Osteocyte (in vitro differentiated cells): Measurements from ENCODE around the gene LTF. TPM values are rescaled to one million over a fixed set of nuclear protein-coding genes. Genes with fewer than 3 reads are reported as not detected.
A peak's percentile ranks its signal among the peaks of the same experiment; 100 is the strongest.
"Not testable (repeated sequence)": the region's sequence is repeated elsewhere in the genome, so short reads cannot be mapped to it uniquely, and the experiment has no call there.

Experiments used
- DNase-seq: peaks from one replicate; pipeline ENCODE4 v3.0.0; 2021; ENCODE audit warnings: mixed read lengths; ENCODE audit not compliant: unreplicated experiment; ENCODE audit errors: extremely low spot score
- H3K27ac Mint-ChIP-seq: one replicate; pipeline ENCODE4 v1.8.0; 2021; ENCODE audit warnings: mild to moderate bottlenecking, mixed read lengths; ENCODE audit not compliant: unreplicated experiment
- H3K27me3 Mint-ChIP-seq: one replicate; pipeline ENCODE4 v1.8.0; 2021; ENCODE audit warnings: mixed read lengths; ENCODE audit not compliant: unreplicated experiment
- H3K36me3 Mint-ChIP-seq: one replicate; pipeline ENCODE4 v1.8.0; 2021; ENCODE audit warnings: mixed read lengths; ENCODE audit not compliant: unreplicated experiment
- H3K4me1 Mint-ChIP-seq: one replicate; pipeline ENCODE4 v1.8.0; 2021; ENCODE audit warnings: mixed read lengths; ENCODE audit not compliant: unreplicated experiment
- H3K4me3 Mint-ChIP-seq: one replicate; pipeline ENCODE4 v1.8.0; 2021; ENCODE audit warnings: mild to moderate bottlenecking, moderate library complexity, mixed read lengths; ENCODE audit not compliant: unreplicated experiment
- H3K9me3 Mint-ChIP-seq: one replicate; pipeline ENCODE4 v1.8.0; 2021; ENCODE audit warnings: mixed read lengths; ENCODE audit not compliant: unreplicated experiment
- total RNA-seq: library from RNA; stranded (reverse); gene quantifications from 2 replicates; pipeline ENCODE4 v1.2.1, GENCODE V29; 2021
- TF ChIP-seq, protein P1 (sequence below): fragments of 200-600 bp; sonication (generic); IDR thresholded peaks from 2 replicates; pipeline ENCODE4 v1.5.0; 2021; ENCODE audit warnings: antibody characterized with exemption, mild to moderate bottlenecking, moderate library complexity

LTF gene
- total RNA-seq, 1 donor from 2014 or later: not detected

DNA sequence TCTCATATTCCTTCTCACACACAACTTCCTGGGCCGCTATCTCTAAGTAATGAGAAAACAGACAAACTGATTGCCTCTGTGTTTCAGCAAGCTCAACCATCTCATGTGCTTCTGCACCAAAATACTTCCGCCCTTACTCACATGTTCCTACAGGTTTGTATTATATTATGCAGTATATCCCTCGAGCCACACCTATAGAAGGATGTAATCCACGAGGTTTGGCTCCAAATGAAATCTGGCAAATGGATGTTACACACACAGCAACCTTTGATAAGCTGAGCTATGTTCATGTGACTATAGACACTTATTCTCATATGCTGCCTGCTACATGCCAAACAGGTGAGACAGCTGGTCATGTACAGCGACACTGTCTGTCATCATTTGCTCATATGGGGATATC is 35.0 kb downstream of the LTF start:
- Mint-ChIP-seq H3K27ac (no peak overlapping the region), H3K36me3 (no peaks in the 10 kb centered on the region), H3K4me3 (no peak overlapping the region), H3K27me3 (peaks cover 17% of the 10 kb centered on the region), H3K4me1 (no peaks in the 10 kb centered on the region), H3K9me3 (peaks cover 6% of the 10 kb centered on the region)
- no peak for DNase-seq
- TF ChIP-seq, protein P1, sequence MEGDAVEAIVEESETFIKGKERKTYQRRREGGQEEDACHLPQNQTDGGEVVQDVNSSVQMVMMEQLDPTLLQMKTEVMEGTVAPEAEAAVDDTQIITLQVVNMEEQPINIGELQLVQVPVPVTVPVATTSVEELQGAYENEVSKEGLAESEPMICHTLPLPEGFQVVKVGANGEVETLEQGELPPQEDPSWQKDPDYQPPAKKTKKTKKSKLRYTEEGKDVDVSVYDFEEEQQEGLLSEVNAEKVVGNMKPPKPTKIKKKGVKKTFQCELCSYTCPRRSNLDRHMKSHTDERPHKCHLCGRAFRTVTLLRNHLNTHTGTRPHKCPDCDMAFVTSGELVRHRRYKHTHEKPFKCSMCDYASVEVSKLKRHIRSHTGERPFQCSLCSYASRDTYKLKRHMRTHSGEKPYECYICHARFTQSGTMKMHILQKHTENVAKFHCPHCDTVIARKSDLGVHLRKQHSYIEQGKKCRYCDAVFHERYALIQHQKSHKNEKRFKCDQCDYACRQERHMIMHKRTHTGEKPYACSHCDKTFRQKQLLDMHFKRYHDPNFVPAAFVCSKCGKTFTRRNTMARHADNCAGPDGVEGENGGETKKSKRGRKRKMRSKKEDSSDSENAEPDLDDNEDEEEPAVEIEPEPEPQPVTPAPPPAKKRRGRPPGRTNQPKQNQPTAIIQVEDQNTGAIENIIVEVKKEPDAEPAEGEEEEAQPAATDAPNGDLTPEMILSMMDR: no peak

DNA sequence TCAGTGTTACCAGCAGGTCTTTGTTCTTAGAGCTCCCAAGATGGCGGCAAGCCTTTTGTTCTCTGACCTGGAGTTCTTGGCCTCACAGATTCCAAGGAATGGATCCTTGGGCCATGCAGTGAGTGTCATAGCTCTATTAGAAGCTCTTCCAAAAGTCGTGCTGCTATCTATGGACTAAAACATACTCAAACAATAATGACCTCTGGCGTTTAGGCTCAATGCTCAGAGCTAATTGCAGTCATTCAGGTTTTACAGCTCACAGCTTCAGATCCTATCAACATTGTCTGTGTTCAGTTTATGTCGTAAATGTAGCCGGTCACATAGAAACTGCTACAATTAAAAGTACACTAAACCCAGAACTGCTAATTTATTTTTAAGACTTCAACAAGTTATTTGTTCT is 35.5 kb downstream of the LTF start:
- Mint-ChIP-seq H3K27me3 (peaks cover 15% of the 10 kb centered on the region), H3K9me3 (peaks cover 6% of the 10 kb centered on the region), H3K27ac (no peak overlapping the region), H3K36me3 (no peaks in the 10 kb centered on the region), H3K4me3 (no peak overlapping the region), H3K4me1 (no peaks in the 10 kb centered on the region)
- TF ChIP-seq, protein P1: no peak
- DNase-seq: no peak

DNA sequence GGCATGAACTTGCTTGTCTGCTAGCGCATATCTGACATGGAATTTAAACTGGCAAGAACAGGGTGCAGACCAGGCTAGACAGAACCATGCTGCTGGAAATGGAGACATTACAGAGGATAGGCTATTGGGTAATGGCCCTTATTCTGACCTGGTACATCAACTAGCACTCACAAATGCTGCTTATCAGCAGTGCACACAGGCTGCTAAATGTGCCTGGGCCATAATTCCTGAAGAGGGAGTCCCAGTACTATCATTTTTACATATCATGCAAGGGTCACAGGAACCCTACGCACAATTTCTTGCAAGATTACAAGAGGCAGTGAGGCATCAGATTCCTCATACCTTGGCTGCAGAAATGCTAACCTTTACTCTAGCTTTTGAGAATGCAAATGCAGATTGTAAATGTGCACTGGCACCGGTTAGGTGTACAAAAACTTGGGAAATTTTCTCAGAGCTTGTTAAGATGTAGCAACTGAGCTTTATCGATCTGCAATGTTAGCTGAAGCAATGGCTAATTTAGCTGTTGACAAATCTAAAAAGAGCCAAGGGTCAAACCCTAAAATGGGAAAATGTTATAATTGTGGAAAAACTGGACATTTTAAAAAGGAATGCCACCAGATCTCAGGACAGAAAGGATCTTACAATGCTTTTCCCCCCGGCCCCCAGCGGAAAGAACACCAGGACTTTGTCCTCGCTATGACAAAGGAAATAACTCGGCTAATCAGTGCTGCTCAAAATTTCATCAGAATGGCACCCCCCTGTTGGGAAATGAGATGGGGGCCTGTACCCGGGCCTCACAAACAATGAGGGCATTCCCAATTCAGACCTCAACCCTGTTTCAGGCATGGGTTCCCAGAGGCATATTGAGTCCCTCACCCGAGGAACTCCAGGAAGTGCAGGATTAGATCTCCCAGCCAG is 36.5 kb downstream of the LTF start:
- DNase-seq: no peak
- H3K4me3 Mint-ChIP-seq: no peak overlapping the region
- peaks cover 6% of the 10 kb centered on the region for H3K9me3 Mint-ChIP-seq
- H3K36me3 Mint-ChIP-seq: no peaks in the 10 kb centered on the region
- peaks cover 7% of the 10 kb centered on the region for H3K27me3 Mint-ChIP-seq
- H3K27ac Mint-ChIP-seq: no peak overlapping the region
- H3K4me1 Mint-ChIP-seq: no peaks in the 10 kb centered on the region
- TF ChIP-seq, protein P1: no peak

DNA sequence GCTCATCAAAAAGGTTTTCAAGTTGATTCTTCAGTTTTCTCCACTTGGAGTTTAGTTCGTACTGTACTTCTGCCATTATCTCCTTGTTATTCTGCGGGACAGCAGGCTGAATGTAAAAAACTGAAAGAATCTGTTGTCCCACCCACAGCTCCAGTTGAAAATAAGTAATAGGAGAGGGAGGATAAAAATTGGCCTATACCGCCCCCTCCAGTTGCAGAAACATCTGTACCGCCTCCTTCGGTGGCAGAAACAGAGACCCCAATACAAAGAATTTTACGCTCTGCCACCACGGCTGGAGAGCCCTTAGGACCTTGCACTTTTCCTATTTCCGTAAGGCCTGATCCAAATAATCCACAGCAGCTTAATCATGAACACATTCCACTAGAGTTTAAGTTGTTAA is 37.3 kb downstream of the LTF start:
- not testable (repeated sequence) for H3K27me3 Mint-ChIP-seq, H3K4me1 Mint-ChIP-seq, H3K36me3 Mint-ChIP-seq, DNase-seq, H3K27ac Mint-ChIP-seq, H3K9me3 Mint-ChIP-seq, H3K4me3 Mint-ChIP-seq
- TF ChIP-seq, protein P1: peak; percentile 23

DNA sequence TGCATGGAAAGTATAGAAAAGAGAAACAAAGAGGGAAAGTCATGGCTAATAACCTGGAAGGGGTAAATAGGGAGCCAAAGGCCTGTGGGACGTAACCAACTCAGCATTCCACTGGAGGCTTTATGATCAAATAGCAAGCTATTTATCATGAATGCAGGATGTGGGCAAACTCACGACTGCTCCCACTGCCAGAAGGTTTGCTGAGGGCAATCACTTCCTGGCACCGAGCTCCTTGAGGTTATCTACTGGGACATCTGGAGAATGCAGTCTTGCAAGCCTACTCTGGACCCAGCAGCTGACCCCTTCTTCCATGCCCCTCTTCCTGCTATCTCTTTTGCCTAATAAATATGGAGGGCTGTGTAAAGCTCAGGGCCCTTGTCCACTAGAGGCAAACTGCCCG is 38.2 kb downstream of the LTF start:
- H3K4me3 Mint-ChIP-seq: not testable (repeated sequence)

More for the DNA sequence above, 38.2 kb downstream of the LTF start:
- not testable (repeated sequence) for H3K27me3 Mint-ChIP-seq, DNase-seq, H3K4me1 Mint-ChIP-seq, H3K27ac Mint-ChIP-seq, H3K9me3 Mint-ChIP-seq, H3K36me3 Mint-ChIP-seq
